Measurements from ENCODE around the gene GRM7. TPM values are rescaled to one million over a fixed set of nuclear protein-coding genes. Genes with fewer than 3 reads are reported as not detected.

Gene GRM7
- total RNA-seq, 2 experiments from 2014 or later = not detected

DNA sequence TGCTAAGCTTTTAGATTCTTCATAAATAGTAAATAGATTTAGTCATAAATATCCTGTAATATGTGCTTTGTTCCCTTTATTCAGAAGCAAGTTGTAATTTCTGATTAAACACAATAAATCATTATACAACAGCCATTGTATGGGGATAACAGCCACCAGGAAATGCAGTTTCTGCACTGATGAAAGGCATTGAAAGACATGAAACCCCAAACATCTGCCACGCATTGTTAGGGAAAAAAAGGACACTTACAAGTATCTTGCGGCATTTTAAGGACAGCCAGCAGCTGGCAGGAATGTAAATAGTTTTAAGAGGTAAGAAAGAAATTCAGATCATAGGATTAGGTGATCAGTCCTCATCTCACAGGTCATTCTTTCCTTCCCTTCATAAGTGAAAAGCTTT, 839.6 kb downstream of the GRM7 start:
- ChIA-PET POLR2A (interaction anchor here (0.7 kb wide), 1 partner anchor 21 kb away, joined by 3 read pairs; no protein-coding TSS in a partner anchor), CTCF (no interaction called here)
- no peak overlapping the region for H3K4me3 ChIP-seq (ENCODE audit: low read length)
- H3K9me3 Mint-ChIP-seq = no peaks in the 10 kb centered on the region
- no peaks in the 10 kb centered on the region for H3K36me3 ChIP-seq (ENCODE audit: insufficient read depth, low read length)
- H3K4me1 ChIP-seq (ENCODE audit: insufficient read depth, low read length) = no peaks in the 10 kb centered on the region
- TF ChIP-seq, protein P1, sequence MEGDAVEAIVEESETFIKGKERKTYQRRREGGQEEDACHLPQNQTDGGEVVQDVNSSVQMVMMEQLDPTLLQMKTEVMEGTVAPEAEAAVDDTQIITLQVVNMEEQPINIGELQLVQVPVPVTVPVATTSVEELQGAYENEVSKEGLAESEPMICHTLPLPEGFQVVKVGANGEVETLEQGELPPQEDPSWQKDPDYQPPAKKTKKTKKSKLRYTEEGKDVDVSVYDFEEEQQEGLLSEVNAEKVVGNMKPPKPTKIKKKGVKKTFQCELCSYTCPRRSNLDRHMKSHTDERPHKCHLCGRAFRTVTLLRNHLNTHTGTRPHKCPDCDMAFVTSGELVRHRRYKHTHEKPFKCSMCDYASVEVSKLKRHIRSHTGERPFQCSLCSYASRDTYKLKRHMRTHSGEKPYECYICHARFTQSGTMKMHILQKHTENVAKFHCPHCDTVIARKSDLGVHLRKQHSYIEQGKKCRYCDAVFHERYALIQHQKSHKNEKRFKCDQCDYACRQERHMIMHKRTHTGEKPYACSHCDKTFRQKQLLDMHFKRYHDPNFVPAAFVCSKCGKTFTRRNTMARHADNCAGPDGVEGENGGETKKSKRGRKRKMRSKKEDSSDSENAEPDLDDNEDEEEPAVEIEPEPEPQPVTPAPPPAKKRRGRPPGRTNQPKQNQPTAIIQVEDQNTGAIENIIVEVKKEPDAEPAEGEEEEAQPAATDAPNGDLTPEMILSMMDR (IDR thresholded peaks at IDR 0.05) = no peak
- no peak overlapping the region for H3K27ac Mint-ChIP-seq
- ATAC-seq (ENCODE audit: poor library complexity) (no peak), DNase-seq (no peak)
- H3K4me3 Mint-ChIP-seq = no peak overlapping the region
- H3K27ac ChIP-seq (ENCODE audit: low read depth in 1 of 2, low read length in 2 of 2) = no peak overlapping the region
- no peaks in the 10 kb centered on the region for H3K4me1 Mint-ChIP-seq (ENCODE audit: low read depth)
- H3K27me3 Mint-ChIP-seq = no peaks in the 10 kb centered on the region
- H3K27me3 ChIP-seq (ENCODE audit: control insufficient read depth in 1 of 2, insufficient read depth in 2 of 2, low read length in 2 of 2) = no peaks in the 10 kb centered on the region
- intact Hi-C loops (cut with DNase I, micrococcal nuclease) = no loop called here
- no peaks in the 10 kb centered on the region for H3K9me3 ChIP-seq (ENCODE audit: control insufficient read depth in 1 of 2, insufficient read depth in 1 of 2, low read length in 2 of 2)
- no peaks in the 10 kb centered on the region for H3K36me3 Mint-ChIP-seq (ENCODE audit: low read depth)

DNA sequence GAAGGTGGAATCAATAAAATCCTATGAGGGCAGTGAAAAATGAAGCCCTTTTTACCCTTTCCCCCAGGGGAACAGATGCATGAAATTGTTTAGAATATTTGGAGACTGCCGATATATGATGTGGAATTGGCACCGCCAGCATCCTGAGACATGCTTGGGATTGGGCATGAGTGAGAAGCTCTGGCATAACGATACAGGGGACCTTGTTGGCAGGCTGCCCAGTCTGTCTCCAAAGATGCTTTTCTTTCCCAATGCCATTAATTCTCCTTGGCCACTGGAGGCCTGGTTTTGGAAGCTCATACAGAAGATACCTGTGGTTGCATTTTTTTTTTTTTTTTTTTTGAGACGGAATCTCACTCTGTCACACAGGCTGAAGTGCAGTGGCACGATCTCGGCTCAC, 840.1 kb downstream of the GRM7 start:
- DNase-seq = no peak
- Histone ChIP-seq H3K27me3 (ENCODE audit: control insufficient read depth in 1 of 2, insufficient read depth in 2 of 2, low read length in 2 of 2) (no peaks in the 10 kb centered on the region), H3K36me3 (ENCODE audit: insufficient read depth, low read length) (no peaks in the 10 kb centered on the region), H3K9me3 (ENCODE audit: control insufficient read depth in 1 of 2, insufficient read depth in 1 of 2, low read length in 2 of 2) (no peaks in the 10 kb centered on the region), H3K4me1 (ENCODE audit: insufficient read depth, low read length) (no peaks in the 10 kb centered on the region), H3K4me3 (ENCODE audit: low read length) (no peak overlapping the region), H3K27ac (ENCODE audit: low read depth in 1 of 2, low read length in 2 of 2) (no peak overlapping the region)
- no peaks in the 10 kb centered on the region for H3K36me3 Mint-ChIP-seq (ENCODE audit: low read depth)
- no peaks in the 10 kb centered on the region for H3K27me3 Mint-ChIP-seq
- no peaks in the 10 kb centered on the region for H3K4me1 Mint-ChIP-seq (ENCODE audit: low read depth)
- intact Hi-C loops (cut with DNase I, micrococcal nuclease) = no loop called here
- ChIA-PET POLR2A (interaction anchor here (0.7 kb wide), 1 partner anchor 21 kb away, joined by 3 read pairs; no protein-coding TSS in a partner anchor), CTCF (no interaction called here)
- TF ChIP-seq, protein P1 (IDR thresholded peaks at IDR 0.05) = no peak
- no peaks in the 10 kb centered on the region for H3K9me3 Mint-ChIP-seq
- ATAC-seq (ENCODE audit: poor library complexity) = no peak
- H3K4me3 Mint-ChIP-seq = no peak overlapping the region
- H3K27ac Mint-ChIP-seq = no peak overlapping the region

DNA sequence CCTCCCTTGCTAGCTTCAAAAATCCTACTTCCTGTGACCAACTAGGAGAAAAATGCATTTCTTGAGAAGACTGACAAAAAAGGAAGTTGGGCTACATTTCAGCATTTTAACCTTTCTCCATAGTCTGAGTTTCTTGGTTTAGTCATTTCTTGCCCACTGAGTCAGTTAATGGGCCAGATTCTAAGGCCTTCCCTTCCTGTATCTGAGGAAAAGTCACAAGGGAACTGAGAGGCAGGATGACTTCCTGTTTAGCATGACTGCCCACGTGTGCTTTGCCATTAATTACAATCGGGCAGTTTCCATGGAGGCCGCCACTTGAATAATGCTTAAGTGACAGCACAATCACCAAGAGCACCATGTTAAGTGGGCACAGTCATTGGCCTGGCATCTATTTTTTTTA, 846.3 kb downstream of the GRM7 start:
- no peak for ATAC-seq (ENCODE audit: poor library complexity)
- Mint-ChIP-seq H3K27ac (no peak overlapping the region), H3K9me3 (no peaks in the 10 kb centered on the region), H3K4me3 (no peak overlapping the region), H3K4me1 (ENCODE audit: low read depth) (peaks cover 4% of the 10 kb centered on the region), H3K27me3 (no peaks in the 10 kb centered on the region), H3K36me3 (ENCODE audit: low read depth) (no peaks in the 10 kb centered on the region)
- H3K4me1 ChIP-seq (ENCODE audit: insufficient read depth, low read length) = no peaks in the 10 kb centered on the region
- TF ChIP-seq, protein P1 (IDR thresholded peaks at IDR 0.05) = no peak
- no peaks in the 10 kb centered on the region for H3K27me3 ChIP-seq (ENCODE audit: control insufficient read depth in 1 of 2, insufficient read depth in 2 of 2, low read length in 2 of 2)
- DNase-seq = peak in 2 of 14 experiments; percentile 18 to 40
- no peak overlapping the region for H3K27ac ChIP-seq (ENCODE audit: low read depth in 1 of 2, low read length in 2 of 2)
- ChIA-PET POLR2A (no interaction called here), CTCF (no interaction called here)
- intact Hi-C loops (cut with DNase I, micrococcal nuclease) = no loop called here
- H3K36me3 ChIP-seq (ENCODE audit: insufficient read depth, low read length) = no peaks in the 10 kb centered on the region
- no peak overlapping the region for H3K4me3 ChIP-seq (ENCODE audit: low read length)
- no peaks in the 10 kb centered on the region for H3K9me3 ChIP-seq (ENCODE audit: control insufficient read depth in 1 of 2, insufficient read depth in 1 of 2, low read length in 2 of 2)
